Measurements from ENCODE around the gene CDC23. TPM values are rescaled to one million over a fixed set of nuclear protein-coding genes. Genes with fewer than 3 reads are reported as not detected.
A peak's percentile ranks its signal among the peaks of the same experiment; 100 is the strongest.

CDC23 gene
- total RNA-seq, 1 donor from 2014 or later: 34.2 TPM

GRCh38 chr5:138178516-138179276 is 34.4 kb downstream of the CDC23 start, which contains the start of the genes BRD8 and KIF20A:
Gene BRD8, minus strand, starts transcription at chr5:138178630. Its CDS starts 16 bp downstream, at chr5:138178614.
Gene KIF20A, plus strand, starts transcription at chr5:138179112. Its CDS starts 569 bp downstream, at chr5:138179681.
- no peaks in the 10 kb centered on the region for H3K27me3 ChIP-seq (ENCODE audit: insufficient read depth, low read length)
- peaks cover 2% of the 10 kb centered on the region for H3K4me1 Mint-ChIP-seq (ENCODE audit: low read depth, unreplicated experiment)
- peaks cover 12% of the 10 kb centered on the region for H3K4me1 ChIP-seq (ENCODE audit: insufficient read depth, low read length)
- H3K4me3 Mint-ChIP-seq (ENCODE audit: unreplicated experiment): no peak within 1 kb of the TSS
- no peaks in the 10 kb centered on the region for H3K9me3 Mint-ChIP-seq (ENCODE audit: unreplicated experiment)
- H3K27me3 Mint-ChIP-seq (ENCODE audit: low read depth, unreplicated experiment): no peaks in the 10 kb centered on the region
- H3K27ac ChIP-seq (ENCODE audit: low read depth, low read length): peak within 1 kb of the TSS; percentile 90
- H3K36me3 Mint-ChIP-seq (ENCODE audit: low read depth, unreplicated experiment): no peaks in the 10 kb centered on the region
- DNase-seq (ENCODE audit: low read depth): peak; percentile 90
- H3K4me3 ChIP-seq (ENCODE audit: insufficient read depth, low read depth, low read length): peak within 1 kb of the TSS; percentile 99
- H3K9ac ChIP-seq (ENCODE audit: low read length): peak within 1 kb of the TSS; percentile 98
- TF ChIP-seq CTCF (IDR thresholded peaks at IDR 0.05; ENCODE audit: insufficient read depth, low read depth, low read length): no peak
- no peak for TF ChIP-seq EZH2 (IDR thresholded peaks at IDR 0.05; ENCODE audit: insufficient read depth, low read length)
- peaks cover 6% of the 10 kb centered on the region for H4K20me1 ChIP-seq (ENCODE audit: insufficient read depth, low read length)
- H3K27ac Mint-ChIP-seq (ENCODE audit: unreplicated experiment): peak within 1 kb of the TSS; percentile 12
- peaks cover 22% of the 10 kb centered on the region for H3K36me3 ChIP-seq (ENCODE audit: insufficient read depth, low read length)
- peak within 1 kb of the TSS; percentile 87 for H3K4me2 ChIP-seq (ENCODE audit: low read length)
- H2AFZ ChIP-seq (ENCODE audit: low read depth, low read length): peak within 1 kb of the TSS; percentile 93
- H3K9me3 ChIP-seq (ENCODE audit: insufficient read depth, low read depth, low read length): no peaks in the 10 kb centered on the region
- no peak for FAIRE-seq
- H3K79me2 ChIP-seq (ENCODE audit: insufficient read depth, low read length): peaks cover 78% of the 10 kb centered on the region

GRCh38 chr5:138177941-138178515 is 35.1 kb downstream of the CDC23 start:
- H3K27ac ChIP-seq (ENCODE audit: low read depth, low read length): peak overlapping the region; percentile 90
- H3K9me3 ChIP-seq (ENCODE audit: insufficient read depth, low read depth, low read length): no peaks in the 10 kb centered on the region
- peaks cover 6% of the 10 kb centered on the region for H4K20me1 ChIP-seq (ENCODE audit: insufficient read depth, low read length)
- DNase-seq (ENCODE audit: low read depth) (no peak), FAIRE-seq (no peak)
- peak overlapping the region; percentile 98 for H3K9ac ChIP-seq (ENCODE audit: low read length)
- H3K4me2 ChIP-seq (ENCODE audit: low read length): peak overlapping the region; percentile 87
- Mint-ChIP-seq H3K9me3 (ENCODE audit: unreplicated experiment) (no peaks in the 10 kb centered on the region), H3K27ac (ENCODE audit: unreplicated experiment) (no peak overlapping the region), H3K4me3 (ENCODE audit: unreplicated experiment) (no peak overlapping the region), H3K36me3 (ENCODE audit: low read depth, unreplicated experiment) (no peaks in the 10 kb centered on the region), H3K27me3 (ENCODE audit: low read depth, unreplicated experiment) (no peaks in the 10 kb centered on the region), H3K4me1 (ENCODE audit: low read depth, unreplicated experiment) (peaks cover 2% of the 10 kb centered on the region)
- H3K79me2 ChIP-seq (ENCODE audit: insufficient read depth, low read length): peaks cover 82% of the 10 kb centered on the region
- peak overlapping the region; percentile 99 for H3K4me3 ChIP-seq (ENCODE audit: insufficient read depth, low read depth, low read length)
- H3K27me3 ChIP-seq (ENCODE audit: insufficient read depth, low read length): no peaks in the 10 kb centered on the region
- H3K36me3 ChIP-seq (ENCODE audit: insufficient read depth, low read length): peaks cover 23% of the 10 kb centered on the region
- peak overlapping the region; percentile 93 for H2AFZ ChIP-seq (ENCODE audit: low read depth, low read length)
- H3K4me1 ChIP-seq (ENCODE audit: insufficient read depth, low read length): peaks cover 12% of the 10 kb centered on the region
- TF ChIP-seq EZH2 (IDR thresholded peaks at IDR 0.05; ENCODE audit: insufficient read depth, low read length) (no peak), CTCF (IDR thresholded peaks at IDR 0.05; ENCODE audit: insufficient read depth, low read depth, low read length) (no peak)

All from astrocyte (in vitro differentiated cells and primary cell).